HCT116 (cell line): ENCODE results near the gene MSLN. TPM values are rescaled to one million over a fixed set of nuclear protein-coding genes. Genes with fewer than 3 reads are reported as not detected.

Experiments
- ATAC-seq: fragments of 200-7000 bp; cut with Tn5 transposase; 2 replicates; pipeline ENCODE4 v1.9.1; 2020; ENCODE audit warnings: mild to moderate bottlenecking, moderate library complexity
- BruUV-seq: library from RNA; stranded (reverse); fragments of 400-500 nt; replicated peaks from 2 replicates; lab custom pipeline; 2021; lab: Mats Ljungman, UMichigan
- CTCF ChIA-PET: fragments of 300-600 bp; sonication (Branson Sonifier 250); formaldehyde crosslinking; loops from one replicate; lab custom pipeline; 2021; ENCODE audit warnings: antibody characterized with exemption; lab: Charles Lee
- POLR2A ChIA-PET: fragments of 300-600, 350-600 bp; sonication (Branson Sonifier 250); formaldehyde crosslinking; loops from one replicate; lab custom pipeline; 2021; ENCODE audit warnings: antibody characterized with exemption; lab: Charles Lee
- RAD21 ChIA-PET, 2 experiments: fragments of 300-600 bp; sonication (Branson Sonifier 250); formaldehyde crosslinking; loops; one replicate each; lab custom pipeline; 2023; ENCODE audit warnings: low total read pairs in 2 of 2; ENCODE audit not compliant: uncharacterized antibody in 2 of 2, unreplicated experiment in 2 of 2, low non-redundant PET in 1 of 2; lab: Charles Lee
- DNase-seq: peaks from one replicate; pipeline ENCODE4 v3.0.0-alpha.2; 2010; ENCODE audit warnings: low read depth, low spot score
- H2AFZ ChIP-seq: fragments of 200-600 bp; shearing (Covaris generic), sonication (generic); 2 replicates; pipeline ENCODE4 v1.6.1; 2017; ENCODE audit warnings: low read depth, mixed run types, mixed read lengths, antibody characterized with exemption, low read length; ENCODE audit not compliant: poor library complexity, severe bottlenecking
- H3K27ac ChIP-seq: 2 replicates; pipeline ENCODE4 v1.5.1; 2012; ENCODE audit warnings: low read depth, low read length
- H3K27me3 ChIP-seq: fragments of 200-600 bp; sonication (generic); 2 replicates; pipeline ENCODE4 v1.6.1; 2016; ENCODE audit warnings: mixed run types, low read length, mixed read lengths; ENCODE audit not compliant: insufficient read depth
- H3K36me3 ChIP-seq, 2 experiments: fragments of 200-500 bp in 1 of 2; fragments of 200-600 bp in 1 of 2; sonication (Bioruptor generic) in 1 of 2; sonication (generic) in 1 of 2; 2 replicates each; pipeline versions ENCODE4 v1.5.1 to v1.6.1; 2014 to 2016; ENCODE audit warnings: low read length in 2 of 2, inconsistent platforms in 1 of 2, mixed read lengths in 1 of 2, mixed run types in 1 of 2; ENCODE audit not compliant: insufficient read depth in 2 of 2, control insufficient read depth in 1 of 2
- H3K4me1 ChIP-seq, 2 experiments: fragments of 200-600 bp in 1 of 2; sonication (generic) in 1 of 2; 2 replicates each; pipeline versions ENCODE4 v1.5.1 to v1.6.1; 2012 to 2017; ENCODE audit warnings: low read length in 2 of 2, inconsistent platforms in 1 of 2, mild to moderate bottlenecking in 1 of 2, mixed read lengths in 1 of 2, mixed run types in 1 of 2, moderate library complexity in 1 of 2; ENCODE audit not compliant: insufficient read depth in 2 of 2, control insufficient read depth in 1 of 2
- H3K4me2 ChIP-seq: fragments of 200-600 bp; sonication (generic); 2 replicates; pipeline ENCODE4 v1.6.1; 2017; ENCODE audit warnings: mixed run types, low read length, mixed read lengths
- H3K4me3 ChIP-seq, 2 experiments: fragments of 200-600 bp in 1 of 2; sonication (generic) in 1 of 2; replicated peaks in 1 of 2; 2 replicates each; pipeline ENCODE4 v1.5.1; 2011 to 2016; ENCODE audit warnings: low read length in 2 of 2, control low read depth in 1 of 2, low read depth in 1 of 2, mild to moderate bottlenecking in 1 of 2, mixed read lengths in 1 of 2, mixed run types in 1 of 2
- H3K79me2 ChIP-seq: fragments of 200-600 bp; sonication (generic); 2 replicates; pipeline ENCODE4 v1.6.1; 2017; ENCODE audit warnings: mild to moderate bottlenecking, mixed run types, low read length, moderate library complexity, mixed read lengths; ENCODE audit not compliant: insufficient read depth
- H3K9ac ChIP-seq: fragments of 200-600 bp; sonication (generic); 2 replicates; pipeline ENCODE4 v1.6.1; 2016; ENCODE audit warnings: low read length, mixed read lengths
- H3K9me2 ChIP-seq: fragments of 200-600 bp; sonication (generic), shearing (Covaris generic); 2 replicates; pipeline ENCODE4 v1.6.1; 2017; ENCODE audit warnings: mixed run types, mild to moderate bottlenecking, moderate library complexity; ENCODE audit not compliant: insufficient read depth
- H3K9me3 ChIP-seq, 2 experiments: fragments of 200-500 bp in 1 of 2; fragments of 200-600 bp in 1 of 2; sonication (Bioruptor generic) in 1 of 2; sonication (generic) in 1 of 2; 2 replicates each; pipeline ENCODE4 v1.6.1; 2014 to 2017; ENCODE audit warnings: low read length in 2 of 2, mixed read lengths in 2 of 2, inconsistent platforms in 1 of 2, low read depth in 1 of 2, mild to moderate bottlenecking in 1 of 2, mixed run types in 1 of 2, moderate library complexity in 1 of 2; ENCODE audit not compliant: control insufficient read depth in 1 of 2, insufficient read depth in 1 of 2
- H4K20me1 ChIP-seq: fragments of 200-600 bp; sonication (generic), shearing (Covaris generic); 2 replicates; pipeline ENCODE4 v1.6.1; 2017; ENCODE audit warnings: mixed run types, mild to moderate bottlenecking, moderate library complexity; ENCODE audit not compliant: insufficient read depth
- ATF3 ChIP-seq: IDR thresholded peaks from 2 replicates; pipeline ENCODE4 v1.6.1; 2012
- CBX3 ChIP-seq: IDR thresholded peaks from 2 replicates; pipeline ENCODE4 v1.6.1; 2012; ENCODE audit warnings: low read depth
- CEBPB ChIP-seq: IDR thresholded peaks from 2 replicates; pipeline ENCODE4 v1.6.1; 2012; ENCODE audit warnings: low read depth
- CTCF ChIP-seq, 3 experiments: fragments of 200-600 bp in 1 of 3; sonication (generic) in 1 of 3; IDR thresholded peaks in 2 of 3; conservative IDR thresholded peaks in 1 of 3; 2 replicates each; pipeline ENCODE4 v1.5.1; 2012 to 2017; ENCODE audit warnings: low read depth in 2 of 3, low read length in 2 of 3, antibody characterized with exemption in 1 of 3, borderline replicate concordance in 1 of 3, control low read depth in 1 of 3, mild to moderate bottlenecking in 1 of 3, mixed read lengths in 1 of 3, mixed run types in 1 of 3, moderate library complexity in 1 of 3; ENCODE audit not compliant: insufficient read depth in 1 of 3
- EGR1 ChIP-seq: IDR thresholded peaks from 2 replicates; pipeline ENCODE4 v1.6.1; 2012; ENCODE audit warnings: low read depth
- ELF1 ChIP-seq: IDR thresholded peaks from 2 replicates; pipeline ENCODE4 v1.6.1; 2012; ENCODE audit warnings: low read depth, borderline replicate concordance
- EZH2 ChIP-seq: fragments of 200-600 bp; sonication (generic); IDR thresholded peaks from 2 replicates; pipeline ENCODE4 v1.6.1; 2017; ENCODE audit warnings: antibody characterized with exemption, mixed run types
- EZH2phosphoT487 ChIP-seq: fragments of 200-600 bp; IDR thresholded peaks from 2 replicates; pipeline ENCODE4 v1.6.1; 2018; ENCODE audit warnings: antibody characterized with exemption, borderline replicate concordance
- FOSL1 ChIP-seq: IDR thresholded peaks from 2 replicates; pipeline ENCODE4 v1.6.1; 2012; ENCODE audit warnings: low read depth
- JUND ChIP-seq: IDR thresholded peaks from 2 replicates; pipeline ENCODE4 v1.6.1; 2012
- POLR2A ChIP-seq: IDR thresholded peaks from 2 replicates; pipeline ENCODE4 v1.7.0; 2011; ENCODE audit warnings: borderline replicate concordance; ENCODE audit not compliant: insufficient read depth, insufficient read length; ENCODE audit errors: extremely low read depth
- POLR2AphosphoS5 ChIP-seq: IDR thresholded peaks from 2 replicates; pipeline ENCODE4 v1.6.1; 2011; ENCODE audit warnings: mild to moderate bottlenecking, low read depth, low read length, moderate library complexity
- RAD21 ChIP-seq: IDR thresholded peaks from 2 replicates; pipeline ENCODE4 v1.6.1; 2012; ENCODE audit warnings: low read depth, mild to moderate bottlenecking
- SIN3A ChIP-seq: IDR thresholded peaks from 2 replicates; pipeline ENCODE4 v1.6.1; 2012; ENCODE audit warnings: low read depth
- SP1 ChIP-seq: IDR thresholded peaks from 2 replicates; pipeline ENCODE4 v1.6.1; 2012; ENCODE audit warnings: low read depth
- SRF ChIP-seq: IDR thresholded peaks from 2 replicates; pipeline ENCODE4 v1.6.1; 2012; ENCODE audit warnings: low read depth
- TCF7L2 ChIP-seq: IDR thresholded peaks from 2 replicates; pipeline ENCODE4 v1.7.0; 2011; ENCODE audit warnings: borderline replicate concordance, inconsistent platforms; ENCODE audit not compliant: insufficient read depth, insufficient read length; ENCODE audit errors: extremely low read depth
- ZFX ChIP-seq: fragments of 450-650 bp; IDR thresholded peaks from 2 replicates; pipeline ENCODE4 v1.6.1; 2017
- intact Hi-C: fragments of 100-400 bp; cut with micrococcal nuclease; formaldehyde crosslinking; loops from 2 replicates; pipeline ENCODE4 v1.10.0; 2022
- total RNA-seq: library from RNA; stranded (reverse); gene quantifications from one replicate; pipeline ENCODE4 v1.2.1, GENCODE V29; 2021; ENCODE audit not compliant: unreplicated experiment
- TF ChIP-seq, protein P1 (sequence below): IDR thresholded peaks from 2 replicates; pipeline ENCODE4 v1.6.1; 2012

Gene MSLN
- total RNA-seq, 1 experiment from 2014 or later: 40.9 TPM

DNA sequence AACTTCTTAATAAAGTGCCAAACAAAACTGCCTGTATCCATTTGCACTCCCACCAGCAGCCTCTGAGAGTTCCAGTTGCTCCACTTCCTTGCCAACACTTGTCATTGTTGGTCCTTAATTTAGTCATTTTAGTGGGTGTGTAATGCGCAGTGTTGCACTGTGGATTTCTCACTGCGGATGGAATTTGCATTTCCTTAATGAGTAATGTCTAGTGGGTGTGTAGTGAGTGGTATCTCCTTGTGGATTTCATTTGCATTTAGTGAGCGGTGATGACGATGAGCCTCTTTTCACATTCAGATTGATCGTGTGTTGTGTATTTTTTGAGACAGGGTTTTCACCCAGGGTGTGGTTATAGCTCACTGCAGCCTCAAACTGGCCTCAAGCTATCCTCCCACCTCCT lies 4.1 kb upstream of the MSLN start:
- BruUV-seq: no TSS peak
- Histone ChIP-seq H3K4me1 (peaks cover 25 to 40% of the 10 kb centered on the region in 2 experiments), H3K27me3 (no peaks in the 10 kb centered on the region), H3K9me3 (peaks cover 0 to 7% of the 10 kb centered on the region in 2 experiments; a peak in 1 of 4 replicates), H3K79me2 (peaks cover 5% of the 10 kb centered on the region), H3K27ac (no peak overlapping the region), H4K20me1 (no peaks in the 10 kb centered on the region), H3K36me3 (no peaks in the 10 kb centered on the region), H3K4me2 (no peak overlapping the region), H3K4me3 (no peak overlapping the region), H3K9me2 (no peaks in the 10 kb centered on the region), H2AFZ (no peak overlapping the region), H3K9ac (no peak overlapping the region)
- RAD21 ChIA-PET: no interaction called here
- TF ChIP-seq CTCF (IDR thresholded peaks at IDR 0.05 in 2 of 3, conservative IDR thresholded peaks at IDR 0.05 in 1 of 3; ENCODE audit: borderline replicate concordance in 1 of 3, insufficient read depth in 1 of 3, low read depth in 2 of 3, low read length in 2 of 3) (peak in 1 of 3 experiments; percentile 25; a peak in 2 of 6 replicates), POLR2AphosphoS5 (no peak)
- CTCF ChIA-PET: no interaction called here
- intact Hi-C loops: no loop called here
- POLR2A ChIA-PET: no interaction called here
- ATAC-seq: no peak
- DNase-seq: no peak

DNA sequence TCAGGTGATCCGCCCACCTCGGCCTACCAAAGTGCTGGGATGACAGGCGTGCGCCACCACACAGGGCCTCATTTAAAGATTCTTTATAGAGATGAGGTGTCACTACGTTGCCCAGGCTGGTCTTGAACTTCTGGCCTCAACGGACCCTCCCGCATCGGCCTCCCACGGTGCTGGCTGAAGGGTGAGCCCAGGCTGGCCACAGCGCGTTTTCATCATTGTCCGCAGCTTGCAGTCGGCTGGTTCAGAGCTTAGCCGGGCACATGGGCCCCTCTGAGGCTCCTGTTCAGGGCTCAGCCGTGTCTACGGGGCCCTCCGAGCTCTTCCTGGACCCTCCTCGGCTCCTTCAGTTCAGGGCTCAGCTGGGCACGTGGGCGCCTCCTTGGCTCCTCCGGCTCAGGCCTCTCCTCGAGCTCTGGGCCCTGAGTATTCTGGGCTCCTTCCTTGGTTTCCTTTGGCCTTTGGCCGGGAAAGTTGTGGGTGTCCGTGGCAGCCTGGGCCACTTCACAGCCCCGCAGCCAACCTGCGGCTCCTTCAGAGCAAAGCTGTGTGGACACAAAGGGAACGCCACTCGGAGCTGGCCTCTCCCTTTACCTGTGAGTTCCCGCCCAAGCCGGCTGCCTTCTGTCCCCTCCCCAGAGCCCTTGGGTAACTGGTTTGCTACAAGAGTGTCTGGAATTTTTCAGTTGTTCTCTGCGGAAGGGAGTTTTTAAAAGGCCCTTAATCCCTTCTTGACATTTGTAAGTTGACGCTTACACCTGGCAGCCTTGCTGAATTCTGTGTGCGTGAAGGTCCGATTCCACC lies 1.2 kb upstream of the MSLN start:
- peak overlapping the region; percentile 97 for H3K27ac ChIP-seq
- H4K20me1 ChIP-seq: no peaks in the 10 kb centered on the region
- no peak overlapping the region for H3K4me3 ChIP-seq
- ATAC-seq: no peak
- no peak overlapping the region for H2AFZ ChIP-seq
- no peak for TF ChIP-seq POLR2A
- TF ChIP-seq EZH2phosphoT487: no peak
- no peak for TF ChIP-seq ZFX
- TF ChIP-seq CBX3: no peak
- no peak for TF ChIP-seq ELF1
- TF ChIP-seq ATF3: no peak
- TF ChIP-seq CEBPB: no peak
- no peak for TF ChIP-seq TCF7L2
- TF ChIP-seq FOSL1: no peak
- no peak for TF ChIP-seq SP1
- no peak for TF ChIP-seq RAD21
- no peak for TF ChIP-seq SRF
- TF ChIP-seq, protein P1, sequence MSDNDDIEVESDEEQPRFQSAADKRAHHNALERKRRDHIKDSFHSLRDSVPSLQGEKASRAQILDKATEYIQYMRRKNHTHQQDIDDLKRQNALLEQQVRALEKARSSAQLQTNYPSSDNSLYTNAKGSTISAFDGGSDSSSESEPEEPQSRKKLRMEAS: no peak
- TF ChIP-seq EGR1: no peak
- no peak for TF ChIP-seq SIN3A
- no peak for TF ChIP-seq JUND
- TF ChIP-seq EZH2: no peak
- TF ChIP-seq, all 23 proteins: peak for 0
- H3K9ac ChIP-seq: peak overlapping the region; percentile 95; the same call in 1 of the 2 replicates
- peaks cover 40 to 55% of the 10 kb centered on the region in 2 experiments for H3K4me1 ChIP-seq
- peaks cover 0 to 7% of the 10 kb centered on the region in 2 experiments; a peak in 1 of 4 replicates for H3K9me3 ChIP-seq
- peaks cover 26% of the 10 kb centered on the region for H3K79me2 ChIP-seq
- H3K27me3 ChIP-seq: no peaks in the 10 kb centered on the region
- ChIA-PET POLR2A (interaction anchor here (0.7 kb wide), 2 partner anchors 33 to 58 kb away, joined by 3 to 4 read pairs; partner anchors contain the start of gene CCDC78), RAD21 (no interaction called here), CTCF (interaction anchor here (2.9 kb wide), 1 partner anchor 39 kb away, joined by 11 read pairs; the partner anchor contains the start of gene ANTKMT)
- intact Hi-C loops: no loop called here
- TSS peak; percentile 66 for BruUV-seq
- no peaks in the 10 kb centered on the region for H3K9me2 ChIP-seq
- no peak for DNase-seq
- peak overlapping the region; percentile 99 for H3K4me2 ChIP-seq
- no peaks in the 10 kb centered on the region; a peak in 1 of 4 replicates for H3K36me3 ChIP-seq
